GM12865 (cell line): ENCODE results near the gene CDK13.

Experiments
- DNase-seq: peaks from one replicate; pipeline ENCODE4 v3.0.0; 2010; ENCODE audit warnings: low read depth
- H3K4me3 ChIP-seq: 2 replicates; pipeline ENCODE4 v1.5.1; 2011; ENCODE audit warnings: mild to moderate bottlenecking, low read depth, low read length, control low read depth
- TF ChIP-seq, protein P1 (sequence below): IDR thresholded peaks from 2 replicates; pipeline ENCODE4 v1.5.1; 2011; ENCODE audit warnings: low read length, control low read depth, low read depth, inconsistent platforms; ENCODE audit not compliant: insufficient read depth; ENCODE audit errors: missing control alignments

Gene CDK13

DNA sequence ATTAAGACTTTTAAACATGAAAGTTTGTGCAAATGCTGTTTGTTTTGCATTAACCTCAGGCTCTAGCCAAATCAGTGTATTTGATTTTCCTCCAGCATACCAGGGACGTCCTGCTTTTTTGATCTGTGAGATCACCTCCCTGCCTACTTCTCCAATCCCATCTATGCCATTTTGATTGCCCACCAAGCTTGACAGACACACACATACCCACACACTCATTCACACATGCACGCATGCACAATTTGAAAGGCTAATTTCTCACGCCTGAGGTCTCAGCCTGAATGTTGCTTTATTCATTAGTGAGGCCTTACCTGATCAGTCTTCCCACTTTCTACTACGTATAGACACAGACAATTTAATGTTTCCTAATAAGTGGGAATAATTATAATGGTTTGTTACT, 53.5 kb downstream of the CDK13 start:
- no peak for DNase-seq
- no peak overlapping the region for H3K4me3 ChIP-seq
- TF ChIP-seq, protein P1, sequence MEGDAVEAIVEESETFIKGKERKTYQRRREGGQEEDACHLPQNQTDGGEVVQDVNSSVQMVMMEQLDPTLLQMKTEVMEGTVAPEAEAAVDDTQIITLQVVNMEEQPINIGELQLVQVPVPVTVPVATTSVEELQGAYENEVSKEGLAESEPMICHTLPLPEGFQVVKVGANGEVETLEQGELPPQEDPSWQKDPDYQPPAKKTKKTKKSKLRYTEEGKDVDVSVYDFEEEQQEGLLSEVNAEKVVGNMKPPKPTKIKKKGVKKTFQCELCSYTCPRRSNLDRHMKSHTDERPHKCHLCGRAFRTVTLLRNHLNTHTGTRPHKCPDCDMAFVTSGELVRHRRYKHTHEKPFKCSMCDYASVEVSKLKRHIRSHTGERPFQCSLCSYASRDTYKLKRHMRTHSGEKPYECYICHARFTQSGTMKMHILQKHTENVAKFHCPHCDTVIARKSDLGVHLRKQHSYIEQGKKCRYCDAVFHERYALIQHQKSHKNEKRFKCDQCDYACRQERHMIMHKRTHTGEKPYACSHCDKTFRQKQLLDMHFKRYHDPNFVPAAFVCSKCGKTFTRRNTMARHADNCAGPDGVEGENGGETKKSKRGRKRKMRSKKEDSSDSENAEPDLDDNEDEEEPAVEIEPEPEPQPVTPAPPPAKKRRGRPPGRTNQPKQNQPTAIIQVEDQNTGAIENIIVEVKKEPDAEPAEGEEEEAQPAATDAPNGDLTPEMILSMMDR, result no peak

DNA sequence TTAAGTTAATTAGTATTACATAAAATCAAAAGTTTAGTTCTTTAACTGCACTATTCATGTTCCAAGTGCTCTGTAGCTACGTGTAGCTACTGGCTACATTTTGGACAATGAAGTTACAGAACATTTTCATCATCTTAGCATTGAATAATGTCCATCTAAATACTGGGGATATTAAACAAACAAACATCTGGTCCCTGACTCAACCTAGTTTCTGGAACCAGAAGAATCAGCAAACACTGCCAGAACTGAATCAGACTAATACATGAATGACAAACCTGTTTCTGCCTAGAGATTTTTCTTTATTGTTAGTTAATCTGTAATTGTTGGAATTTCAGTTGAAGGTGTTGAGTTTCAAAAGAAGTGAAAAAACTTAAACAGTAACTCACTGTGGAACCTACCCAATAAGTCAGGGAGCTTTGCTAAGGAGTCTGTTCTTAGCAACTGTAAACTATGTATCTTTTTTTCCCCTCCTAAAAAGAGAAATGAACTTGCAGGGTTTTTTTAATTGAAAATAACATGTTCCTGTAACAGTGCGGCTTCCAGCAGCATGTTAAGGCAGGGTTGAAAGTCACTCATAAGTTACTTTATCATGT, 58.3 kb downstream of the CDK13 start:
- DNase-seq, result no peak
- no peak overlapping the region for H3K4me3 ChIP-seq
- TF ChIP-seq, protein P1, result no peak

DNA sequence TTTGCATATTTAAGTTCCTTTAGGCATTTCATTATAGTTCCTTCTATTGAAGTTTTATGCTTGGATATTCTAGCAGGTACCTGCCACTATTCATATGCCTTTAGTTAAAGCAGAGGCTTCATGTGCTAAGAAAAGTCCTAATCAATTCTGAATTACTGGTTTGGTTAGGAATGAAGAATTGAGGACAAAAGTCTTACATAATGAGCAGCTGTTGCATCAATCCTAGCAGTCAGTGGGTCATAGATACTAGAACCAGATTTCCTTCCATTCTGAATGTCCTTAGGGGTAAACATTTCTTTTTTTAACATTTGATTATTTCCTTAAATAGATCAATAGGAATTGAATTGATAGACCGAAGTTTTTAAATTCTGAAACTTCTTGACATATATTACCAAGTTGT, 59.2 kb downstream of the CDK13 start:
- H3K4me3 ChIP-seq, result no peak overlapping the region
- no peak for DNase-seq
- TF ChIP-seq, protein P1, result no peak

DNA sequence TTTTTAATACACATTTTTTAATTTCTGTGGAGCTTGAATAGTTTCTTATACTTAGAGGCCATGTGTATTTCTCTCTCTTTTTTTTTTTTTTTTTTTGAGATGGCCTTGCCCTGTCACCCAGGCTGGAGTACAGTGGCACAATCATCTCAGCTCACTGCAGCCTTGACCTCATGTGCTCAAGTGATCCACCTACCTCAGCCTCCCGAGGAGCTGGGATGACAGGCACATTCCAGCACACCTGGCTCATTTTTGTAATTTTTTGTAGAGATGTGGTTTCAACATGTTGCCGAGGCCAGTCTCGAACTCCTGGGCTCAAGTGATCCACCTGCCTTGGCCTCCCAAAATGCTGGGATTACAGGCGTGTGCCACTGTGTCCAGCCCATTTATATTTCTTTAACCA, 64.3 kb downstream of the CDK13 start:
- TF ChIP-seq, protein P1, result no peak
- no peak overlapping the region for H3K4me3 ChIP-seq
- DNase-seq, result no peak

DNA sequence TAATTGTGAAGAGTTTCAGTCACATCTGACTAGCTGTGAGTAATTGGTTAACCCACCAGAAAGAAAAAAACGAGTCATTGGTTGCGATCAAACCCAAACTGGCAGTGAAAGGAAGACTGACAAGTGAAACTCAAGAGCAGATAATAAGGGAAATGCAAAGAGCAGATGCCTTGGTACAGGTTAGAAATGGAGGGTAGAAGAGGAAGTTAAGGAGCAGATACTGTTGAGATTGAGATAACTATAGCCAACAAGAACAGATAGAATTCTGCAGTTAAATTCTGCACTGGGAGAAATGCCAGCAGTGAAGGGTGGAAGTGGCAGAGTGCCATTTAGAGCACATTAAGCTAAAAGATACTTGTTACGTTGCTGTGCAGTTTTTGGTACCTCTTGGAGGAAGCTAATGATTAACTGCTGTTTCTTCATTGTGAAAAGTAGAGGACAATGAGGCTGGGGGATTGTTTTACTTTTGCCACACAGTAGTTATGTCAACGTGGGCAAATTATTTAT, 65.8 kb downstream of the CDK13 start:
- TF ChIP-seq, protein P1, result no peak
- peak; percentile 62 for DNase-seq
- no peak overlapping the region for H3K4me3 ChIP-seq

DNA sequence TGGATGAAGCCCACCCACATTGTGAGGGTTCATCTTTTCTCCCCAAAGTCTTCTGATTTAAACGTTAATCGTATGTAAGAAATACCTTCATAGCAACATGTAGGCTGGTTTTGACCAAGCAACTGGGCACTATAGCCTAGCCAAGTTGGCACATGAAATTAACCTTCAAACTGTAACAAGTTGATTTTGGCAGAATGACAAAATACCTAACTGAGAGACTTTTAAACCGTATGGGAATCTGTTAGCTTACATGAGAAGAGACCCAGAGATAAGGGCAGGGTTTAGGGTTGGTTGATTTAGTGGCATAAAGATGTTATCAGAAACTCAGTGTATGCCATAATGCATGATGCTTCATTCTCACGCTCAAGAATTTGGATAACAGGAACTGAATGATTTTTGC, 69.5 kb downstream of the CDK13 start:
- H3K4me3 ChIP-seq, result no peak overlapping the region
- TF ChIP-seq, protein P1, result no peak
- no peak for DNase-seq

DNA sequence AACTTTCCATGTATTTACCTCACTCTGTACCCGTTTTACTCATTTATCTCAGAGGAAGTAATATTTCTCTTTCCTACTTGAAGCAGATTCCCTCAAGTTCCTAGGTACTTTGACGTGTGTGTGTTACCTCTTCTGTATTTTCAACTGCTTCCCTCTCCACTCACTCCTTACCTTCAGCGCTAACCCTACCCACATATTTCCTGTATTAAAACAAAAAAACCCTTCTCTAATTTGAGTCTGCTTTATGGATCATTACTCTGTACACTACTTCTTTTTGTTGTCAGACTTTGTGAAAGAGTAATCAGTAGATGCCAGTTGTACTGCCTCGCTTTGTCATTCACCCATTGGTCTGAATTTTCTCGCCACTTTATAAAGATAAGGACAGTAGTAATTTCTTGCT, 74.0 kb downstream of the CDK13 start:
- no peak for DNase-seq
- TF ChIP-seq, protein P1, result no peak
- H3K4me3 ChIP-seq, result no peak overlapping the region
